ENCODE results near the gene IRF1. TPM values are rescaled to one million over a fixed set of nuclear protein-coding genes. Genes with fewer than 3 reads are reported as not detected.

The IRF1 gene
- polyA plus RNA-seq, 3 donors: 13.8 to 17.1 (median 15.8) TPM

- DNase-seq: no peak
Observed at GRCh38 chr5:132476876-132477781, 13.4 kb downstream of the IRF1 start.

- no peak for DNase-seq
Observed at GRCh38 chr5:132475987-132476875, 14.3 kb downstream of the IRF1 start.

- DNase-seq: no peak
Observed at GRCh38 chr5:132475497-132475882, 15.1 kb downstream of the IRF1 start.

- no peak for DNase-seq
Observed at GRCh38 chr5:132474881-132475496, 15.6 kb downstream of the IRF1 start.

GRCh38 chr5:132474131-132474723 is 16.3 kb downstream of the IRF1 start:
- DNase-seq: no peak

GRCh38 chr5:132473668-132474067 is 16.9 kb downstream of the IRF1 start:
- DNase-seq: no peak

- DNase-seq: no peak
Observed at GRCh38 chr5:132473019-132473531, 17.5 kb downstream of the IRF1 start.

- DNase-seq: no peak
Observed at GRCh38 chr5:132472431-132472830, 18.1 kb downstream of the IRF1 start.

GRCh38 chr5:132471944-132472343 is 18.6 kb downstream of the IRF1 start:
- no peak for DNase-seq

GRCh38 chr5:132471151-132471907 is 19.2 kb downstream of the IRF1 start:
- no peak for DNase-seq

- DNase-seq: no peak
Observed at GRCh38 chr5:132470596-132470995, 20.0 kb downstream of the IRF1 start.

- no peak for DNase-seq
Observed at GRCh38 chr5:132470010-132470392, 20.6 kb downstream of the IRF1 start.

- DNase-seq: no peak
Observed at GRCh38 chr5:132469380-132470009, 21.1 kb downstream of the IRF1 start.

- no peak for DNase-seq
Observed at GRCh38 chr5:132468656-132469379, 21.8 kb downstream of the IRF1 start.

GRCh38 chr5:132467287-132467984 is 23.1 kb downstream of the IRF1 start:
- DNase-seq: no peak

GRCh38 chr5:132466433-132467286 is 23.9 kb downstream of the IRF1 start:
- DNase-seq: no peak

GRCh38 chr5:132465059-132465707 is 25.4 kb downstream of the IRF1 start:
- DNase-seq: no peak

All from renal pelvis (tissue), 4 donors.